PC-9 (cell line): ENCODE measurements around the gene ZNF12. TPM values are rescaled to one million over a fixed set of nuclear protein-coding genes. Genes with fewer than 3 reads are reported as not detected.
"Not testable (repeated sequence)": the region's sequence is repeated elsewhere in the genome, so short reads cannot be mapped to it uniquely, and the experiment has no call there.

Experiments used
- BruUV-seq: library from RNA; stranded (reverse); fragments of 400-500 nt; replicated peaks from 2 replicates; lab custom pipeline; 2021; lab: Mats Ljungman, UMichigan
- CTCF ChIA-PET: fragments of 300-600 bp; sonication (Branson Sonifier 250); formaldehyde crosslinking; loops from one replicate; lab custom pipeline; 2022; ENCODE audit warnings: antibody characterized with exemption; lab: Charles Lee
- POLR2A ChIA-PET: fragments of 300-600 bp; sonication (Branson Sonifier 250); formaldehyde crosslinking; loops from one replicate; lab custom pipeline; 2022; ENCODE audit warnings: antibody characterized with exemption; ENCODE audit not compliant: unreplicated experiment; lab: Charles Lee
- DNase-seq, 2 experiments: peaks; one replicate each; pipeline versions ENCODE4 v3.0.0 to v3.0.0-alpha.2; 2015 to 2022; ENCODE audit warnings: mixed read lengths in 1 of 2
- H2AFZ ChIP-seq: fragments of 200-600 bp; sonication (generic); 2 replicates; pipeline ENCODE4 v1.8.1; 2017; ENCODE audit warnings: antibody characterized with exemption
- H3F3A ChIP-seq: fragments of 200-600 bp; sonication (generic); 2 replicates; pipeline ENCODE4 v1.8.1; 2017; ENCODE audit warnings: antibody characterized with exemption, mild to moderate bottlenecking, low read depth; ENCODE audit not compliant: insufficient read depth
- H3K27ac ChIP-seq: fragments of 200-600 bp; sonication (generic); 2 replicates; pipeline ENCODE4 v1.6.1; 2016; ENCODE audit warnings: mixed run types
- H3K27me3 ChIP-seq: fragments of 200-600 bp; sonication (generic); 2 replicates; pipeline ENCODE4 v1.6.1; 2016; ENCODE audit warnings: low read depth, mixed run types; ENCODE audit not compliant: insufficient read depth
- H3K36me3 ChIP-seq: fragments of 200-600 bp; sonication (generic); 2 replicates; pipeline ENCODE4 v1.6.1; 2016; ENCODE audit warnings: low read depth, mixed run types
- H3K4me1 ChIP-seq: fragments of 200-600 bp; sonication (generic); replicated peaks from 2 replicates; pipeline ENCODE4 v1.6.1; 2016; ENCODE audit warnings: mixed run types; ENCODE audit not compliant: insufficient read depth
- H3K4me2 ChIP-seq: fragments of 200-600 bp; sonication (generic); 2 replicates; pipeline ENCODE4 v1.6.1; 2017; ENCODE audit warnings: mixed run types
- H3K4me3 ChIP-seq: fragments of 200-600 bp; sonication (generic); 2 replicates; pipeline ENCODE4 v1.6.1; 2016; ENCODE audit warnings: mixed run types
- H3K79me2 ChIP-seq: fragments of 200-600 bp; sonication (generic); 2 replicates; pipeline ENCODE4 v1.6.1; 2017; ENCODE audit warnings: low read depth, mixed run types
- H3K9me2 ChIP-seq: fragments of 200-600 bp; sonication (generic); 2 replicates; pipeline ENCODE4 v1.8.1; 2017; ENCODE audit warnings: mild to moderate bottlenecking; ENCODE audit not compliant: insufficient read depth
- H3K9me3 ChIP-seq: fragments of 200-600 bp; sonication (generic); 2 replicates; pipeline ENCODE4 v1.8.1; 2016; ENCODE audit warnings: low read depth; ENCODE audit not compliant: insufficient read depth
- H4K20me1 ChIP-seq: fragments of 200-600 bp; sonication (generic); 2 replicates; pipeline ENCODE4 v1.8.1; 2017; ENCODE audit not compliant: insufficient read depth
- EZH2 ChIP-seq: fragments of 200-600 bp; sonication (generic); IDR thresholded peaks from 2 replicates; pipeline ENCODE4 v1.8.0; 2017; ENCODE audit warnings: antibody characterized with exemption, low read depth
- intact Hi-C: fragments of 100-400 bp; cut with micrococcal nuclease; formaldehyde crosslinking; loops from one replicate; pipeline ENCODE4 v1.10.0; 2022; ENCODE audit not compliant: unreplicated experiment
- total RNA-seq: library from RNA; stranded (reverse); gene quantifications from 2 replicates; pipeline ENCODE4 v1.2.3, GENCODE V29; 2021
- TF ChIP-seq, protein P1 (sequence below): fragments of 200-600 bp; sonication (generic); conservative IDR thresholded peaks from 2 replicates; pipeline ENCODE4 v1.6.1; 2017; ENCODE audit warnings: mixed run types, antibody characterized with exemption, mild to moderate bottlenecking, moderate library complexity

Gene ZNF12
- total RNA-seq, 1 experiment from 2014 or later = 25.2 TPM

DNA sequence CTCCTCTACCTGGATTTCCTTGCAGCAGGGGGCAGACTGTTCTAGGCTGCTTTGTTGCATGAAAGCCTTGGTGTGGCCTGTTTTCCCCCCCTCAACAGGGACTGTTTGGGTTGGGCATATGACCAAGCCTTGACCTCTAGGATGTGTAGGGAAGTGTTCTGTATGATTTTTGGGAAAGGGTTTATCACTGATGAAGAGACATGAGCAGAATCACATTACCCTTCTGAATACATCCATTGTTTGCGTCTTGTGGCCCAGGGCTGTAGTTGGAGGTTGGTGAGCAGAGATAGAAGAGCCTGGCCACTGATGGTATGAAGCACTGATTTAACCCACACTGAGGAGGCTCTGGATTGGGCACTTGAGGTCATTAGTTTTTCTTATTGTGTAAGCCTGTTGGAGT is 26.6 kb downstream of the ZNF12 start:
- TF ChIP-seq, protein P1, sequence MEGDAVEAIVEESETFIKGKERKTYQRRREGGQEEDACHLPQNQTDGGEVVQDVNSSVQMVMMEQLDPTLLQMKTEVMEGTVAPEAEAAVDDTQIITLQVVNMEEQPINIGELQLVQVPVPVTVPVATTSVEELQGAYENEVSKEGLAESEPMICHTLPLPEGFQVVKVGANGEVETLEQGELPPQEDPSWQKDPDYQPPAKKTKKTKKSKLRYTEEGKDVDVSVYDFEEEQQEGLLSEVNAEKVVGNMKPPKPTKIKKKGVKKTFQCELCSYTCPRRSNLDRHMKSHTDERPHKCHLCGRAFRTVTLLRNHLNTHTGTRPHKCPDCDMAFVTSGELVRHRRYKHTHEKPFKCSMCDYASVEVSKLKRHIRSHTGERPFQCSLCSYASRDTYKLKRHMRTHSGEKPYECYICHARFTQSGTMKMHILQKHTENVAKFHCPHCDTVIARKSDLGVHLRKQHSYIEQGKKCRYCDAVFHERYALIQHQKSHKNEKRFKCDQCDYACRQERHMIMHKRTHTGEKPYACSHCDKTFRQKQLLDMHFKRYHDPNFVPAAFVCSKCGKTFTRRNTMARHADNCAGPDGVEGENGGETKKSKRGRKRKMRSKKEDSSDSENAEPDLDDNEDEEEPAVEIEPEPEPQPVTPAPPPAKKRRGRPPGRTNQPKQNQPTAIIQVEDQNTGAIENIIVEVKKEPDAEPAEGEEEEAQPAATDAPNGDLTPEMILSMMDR = no peak
- TF ChIP-seq EZH2 = no peak
- peaks cover 5% of the 10 kb centered on the region; the same call in 1 of the 2 replicates for H3F3A ChIP-seq
- no peaks in the 10 kb centered on the region for H4K20me1 ChIP-seq
- no peaks in the 10 kb centered on the region for H3K36me3 ChIP-seq
- no peak overlapping the region for H3K27ac ChIP-seq
- H3K4me1 ChIP-seq = no peaks in the 10 kb centered on the region
- H3K27me3 ChIP-seq = no peaks in the 10 kb centered on the region
- ChIA-PET POLR2A (no interaction called here), CTCF (no interaction called here)
- no TSS peak for BruUV-seq
- H3K79me2 ChIP-seq = no peaks in the 10 kb centered on the region
- H3K9me3 ChIP-seq = peaks cover 79% of the 10 kb centered on the region
- DNase-seq = no peak
- no peak overlapping the region for H3K4me3 ChIP-seq
- no peak overlapping the region for H3K4me2 ChIP-seq
- H2AFZ ChIP-seq = no peak overlapping the region
- intact Hi-C loops = no loop called here
- H3K9me2 ChIP-seq = no peaks in the 10 kb centered on the region

DNA sequence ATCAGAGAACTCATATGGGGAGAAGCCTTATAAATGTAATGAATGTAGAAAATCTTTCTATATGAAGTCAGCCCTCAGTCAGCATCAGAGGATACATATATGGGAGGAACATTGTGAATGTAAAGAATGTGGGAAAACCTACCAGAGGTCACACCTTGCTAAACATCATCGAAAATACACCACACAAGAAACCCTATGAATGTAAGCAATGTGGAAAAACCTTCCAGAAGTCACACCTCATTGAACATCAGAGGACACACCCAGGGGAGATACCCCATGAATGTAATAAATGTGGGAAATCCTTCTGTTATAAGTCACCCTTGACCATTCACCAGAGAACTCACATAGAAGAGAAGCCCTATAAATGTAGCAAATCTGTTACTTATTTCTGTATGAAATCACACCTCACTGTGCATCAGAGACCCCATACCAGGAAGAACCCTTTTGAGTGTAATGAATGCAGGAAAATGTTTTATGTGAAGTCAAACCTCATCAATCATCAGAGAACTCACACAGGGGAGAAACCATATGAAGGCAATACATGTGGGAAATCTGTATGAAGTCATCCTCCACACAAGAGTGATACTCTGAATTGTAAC is 30.8 kb downstream of the ZNF12 start:
- Histone ChIP-seq H3K4me1 (no peaks in the 10 kb centered on the region), H3F3A (no peaks in the 10 kb centered on the region), H3K79me2 (no peaks in the 10 kb centered on the region), H3K27ac (no peak overlapping the region), H3K4me3 (no peak overlapping the region), H3K27me3 (no peaks in the 10 kb centered on the region), H3K36me3 (no peaks in the 10 kb centered on the region), H3K9me2 (no peaks in the 10 kb centered on the region), H3K4me2 (no peak overlapping the region), H2AFZ (no peak overlapping the region), H3K9me3 (peaks cover 65% of the 10 kb centered on the region), H4K20me1 (no peaks in the 10 kb centered on the region)
- DNase-seq = no peak
- ChIA-PET POLR2A (no interaction called here), CTCF (no interaction called here)
- intact Hi-C loops = no loop called here
- BruUV-seq = no TSS peak
- TF ChIP-seq, protein P1 = no peak
- no peak for TF ChIP-seq EZH2

DNA sequence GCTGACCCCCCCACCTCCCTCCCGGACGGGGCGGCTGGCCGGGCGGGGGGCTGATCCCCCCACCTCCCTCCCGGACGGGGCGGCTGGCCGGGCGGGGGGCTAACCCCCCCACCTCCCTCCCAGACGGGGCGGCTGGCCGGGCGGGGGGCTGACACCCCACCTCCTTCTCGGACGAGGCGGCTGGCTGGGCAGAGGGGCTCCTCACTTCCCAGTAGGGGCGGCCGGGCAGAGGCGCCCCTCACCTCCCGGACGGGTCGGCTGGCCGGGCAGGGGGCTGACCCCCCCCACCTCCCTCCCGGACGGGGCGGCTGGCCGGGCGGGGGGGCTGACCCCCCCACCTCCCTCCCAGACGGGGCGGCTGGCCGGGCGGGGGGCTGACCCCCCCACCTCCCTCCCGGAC is 35.9 kb downstream of the ZNF12 start:
- DNase-seq, H3K4me1 ChIP-seq, POLR2A ChIA-PET, H2AFZ ChIP-seq, H3F3A ChIP-seq, H3K79me2 ChIP-seq, H3K4me2 ChIP-seq, H3K27me3 ChIP-seq, H3K9me2 ChIP-seq, H4K20me1 ChIP-seq, BruUV-seq, H3K27ac ChIP-seq, H3K4me3 ChIP-seq, intact Hi-C loops, H3K36me3 ChIP-seq, CTCF ChIA-PET: not testable (repeated sequence)
- H3K9me3 ChIP-seq = peaks cover 40% of the 10 kb centered on the region
